ENCODE measurements around the gene MFSD1. TPM values are rescaled to one million over a fixed set of nuclear protein-coding genes. Genes with fewer than 3 reads are reported as not detected.

The MFSD1 gene
- polyA plus RNA-seq, 3 donors, result 110 to 262 (median 225) TPM

DNA sequence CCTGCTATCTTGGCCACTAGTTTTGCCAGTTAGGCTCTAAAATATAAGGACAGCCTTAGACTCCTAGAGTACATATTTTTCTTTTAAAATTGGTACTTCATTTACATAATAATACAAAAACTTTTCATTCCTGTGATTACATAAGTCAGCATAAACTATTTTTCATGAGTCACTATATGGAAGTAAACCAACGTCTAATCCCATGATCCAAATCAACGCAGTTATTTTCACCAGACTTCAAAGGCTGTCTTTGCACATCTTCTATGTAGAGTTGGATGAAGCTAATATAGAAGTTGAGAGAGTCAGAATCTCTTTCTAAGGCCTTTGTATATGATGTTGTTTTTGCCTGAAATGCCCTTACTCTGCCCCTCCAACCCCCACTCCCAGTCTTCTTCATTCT lies 7.6 kb upstream of the MFSD1 start:
- Histone ChIP-seq H3K4me1 (ENCODE audit: control insufficient read depth in 1 of 2, insufficient read depth in 2 of 2, low read length in 2 of 2) (peaks cover 5% of the 10 kb centered on the region in 2 donors), H3K79me2 (ENCODE audit: insufficient read depth, low read length) (no peaks in the 10 kb centered on the region), H4K20me1 (ENCODE audit: insufficient read depth, low read length) (no peaks in the 10 kb centered on the region), H3K9ac (ENCODE audit: insufficient read depth, low read length, poor library complexity, severe bottlenecking) (no peak overlapping the region), H3K4me2 (replicated peaks; ENCODE audit: extremely low read depth, low read length, poor library complexity, severe bottlenecking) (no peak overlapping the region), H3K27me3 (ENCODE audit: control insufficient read depth in 2 of 2, insufficient read depth in 2 of 2, low read length in 2 of 2) (no peaks in the 10 kb centered on the region), H3K36me3 (replicated peaks in 1 of 2; ENCODE audit: control insufficient read depth in 1 of 2, insufficient read depth in 2 of 2, low read length in 2 of 2) (no peaks in the 10 kb centered on the region), H3K9me3 (replicated peaks in 1 of 2; ENCODE audit: control insufficient read depth in 1 of 2, insufficient read depth in 1 of 2, low read length in 2 of 2) (peaks cover 6 to 8% of the 10 kb centered on the region in 2 donors), H2AFZ (ENCODE audit: insufficient read depth, low read depth, low read length, poor library complexity, severe bottlenecking) (no peak overlapping the region), H3K27ac (ENCODE audit: low read depth in 1 of 2, low read length in 2 of 2) (no peak overlapping the region), H3K4me3 (replicated peaks in 1 of 3; ENCODE audit: low read depth in 2 of 3, low read length in 3 of 3) (no peak overlapping the region)
- Mint-ChIP-seq H3K27ac (peak overlapping the region in 1 of 7 donors; percentile 54), H3K4me3 (no peak overlapping the region), H3K9me3 (peaks cover 4 to 15% (median 10%) of the 10 kb centered on the region in 7 donors), H3K27me3 (ENCODE audit: low read depth in 3 of 3) (peaks cover 0 to 2% (median 0%) of the 10 kb centered on the region in 3 donors), H3K36me3 (no peaks in the 10 kb centered on the region), H3K4me1 (peaks cover 5% of the 10 kb centered on the region)
- DNase-seq, result no peak
- WGBS (ENCODE audit: insufficient coverage), result no CpG with 5 or more reads among the region's 2 CpGs
- intact Hi-C loops (cut with micrococcal nuclease), result loop anchor here in 1 of 2 donors (5.0 kb wide), 2 partner anchors 67 to 152 kb away; partner anchors contain the start of gene GFM1
- TF ChIP-seq, protein P1, sequence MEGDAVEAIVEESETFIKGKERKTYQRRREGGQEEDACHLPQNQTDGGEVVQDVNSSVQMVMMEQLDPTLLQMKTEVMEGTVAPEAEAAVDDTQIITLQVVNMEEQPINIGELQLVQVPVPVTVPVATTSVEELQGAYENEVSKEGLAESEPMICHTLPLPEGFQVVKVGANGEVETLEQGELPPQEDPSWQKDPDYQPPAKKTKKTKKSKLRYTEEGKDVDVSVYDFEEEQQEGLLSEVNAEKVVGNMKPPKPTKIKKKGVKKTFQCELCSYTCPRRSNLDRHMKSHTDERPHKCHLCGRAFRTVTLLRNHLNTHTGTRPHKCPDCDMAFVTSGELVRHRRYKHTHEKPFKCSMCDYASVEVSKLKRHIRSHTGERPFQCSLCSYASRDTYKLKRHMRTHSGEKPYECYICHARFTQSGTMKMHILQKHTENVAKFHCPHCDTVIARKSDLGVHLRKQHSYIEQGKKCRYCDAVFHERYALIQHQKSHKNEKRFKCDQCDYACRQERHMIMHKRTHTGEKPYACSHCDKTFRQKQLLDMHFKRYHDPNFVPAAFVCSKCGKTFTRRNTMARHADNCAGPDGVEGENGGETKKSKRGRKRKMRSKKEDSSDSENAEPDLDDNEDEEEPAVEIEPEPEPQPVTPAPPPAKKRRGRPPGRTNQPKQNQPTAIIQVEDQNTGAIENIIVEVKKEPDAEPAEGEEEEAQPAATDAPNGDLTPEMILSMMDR (IDR thresholded peaks at IDR 0.05), result no peak

DNA sequence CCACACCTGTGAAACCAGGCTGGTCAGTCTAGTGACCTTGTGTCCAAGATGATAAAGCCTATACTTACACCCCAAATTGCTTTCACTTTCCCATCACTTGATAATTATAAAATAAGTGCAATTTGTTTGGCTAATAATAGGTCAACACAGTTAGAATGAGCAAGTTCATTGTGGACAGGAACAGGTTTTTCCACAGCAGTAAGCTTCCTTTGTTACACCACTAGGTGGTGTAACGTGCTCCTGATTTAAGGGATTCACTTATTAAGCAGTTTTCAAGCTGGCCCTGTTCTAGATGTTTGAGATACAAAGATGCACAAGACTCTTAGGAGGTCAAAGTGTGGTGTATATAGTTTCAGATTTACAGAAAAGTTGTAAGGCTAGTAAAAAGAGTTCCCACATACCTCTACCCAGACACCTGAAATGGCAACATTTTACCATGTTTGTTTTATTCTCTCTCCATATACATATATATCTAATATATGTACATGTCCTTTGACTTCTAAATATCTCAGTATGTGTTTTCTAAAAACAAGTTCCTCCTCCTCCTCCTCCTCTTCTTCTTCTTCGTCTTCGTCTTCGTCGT lies 6.8 kb upstream of the MFSD1 start:
- H3K27me3 ChIP-seq (ENCODE audit: control insufficient read depth in 2 of 2, insufficient read depth in 2 of 2, low read length in 2 of 2), result no peaks in the 10 kb centered on the region
- no peak overlapping the region for H3K4me2 ChIP-seq (replicated peaks; ENCODE audit: extremely low read depth, low read length, poor library complexity, severe bottlenecking)
- TF ChIP-seq, protein P1 (IDR thresholded peaks at IDR 0.05), result peak; percentile 83
- peaks cover 5% of the 10 kb centered on the region in 2 donors for H3K4me1 ChIP-seq (ENCODE audit: control insufficient read depth in 1 of 2, insufficient read depth in 2 of 2, low read length in 2 of 2)
- no peak overlapping the region for H3K27ac ChIP-seq (ENCODE audit: low read depth in 1 of 2, low read length in 2 of 2)
- peaks cover 5% of the 10 kb centered on the region for H3K4me1 Mint-ChIP-seq
- H2AFZ ChIP-seq (ENCODE audit: insufficient read depth, low read depth, low read length, poor library complexity, severe bottlenecking), result no peak overlapping the region
- peaks cover 6 to 8% of the 10 kb centered on the region in 2 donors for H3K9me3 ChIP-seq (replicated peaks in 1 of 2; ENCODE audit: control insufficient read depth in 1 of 2, insufficient read depth in 1 of 2, low read length in 2 of 2)
- H4K20me1 ChIP-seq (ENCODE audit: insufficient read depth, low read length), result no peaks in the 10 kb centered on the region
- 97% methylated on average over 4 of the region's 5 CpGs for WGBS (ENCODE audit: insufficient coverage)
- no peaks in the 10 kb centered on the region for H3K36me3 ChIP-seq (replicated peaks in 1 of 2; ENCODE audit: control insufficient read depth in 1 of 2, insufficient read depth in 2 of 2, low read length in 2 of 2)
- H3K36me3 Mint-ChIP-seq, result no peaks in the 10 kb centered on the region
- intact Hi-C loops (cut with micrococcal nuclease), result loop anchor here in 1 of 2 donors (5.0 kb wide), 2 partner anchors 68 to 153 kb away; partner anchors contain the start of gene GFM1
- peak; percentile 43 to 67 (median 45) for DNase-seq
- H3K79me2 ChIP-seq (ENCODE audit: insufficient read depth, low read length), result no peaks in the 10 kb centered on the region
- H3K9ac ChIP-seq (ENCODE audit: insufficient read depth, low read length, poor library complexity, severe bottlenecking), result no peak overlapping the region
- H3K4me3 ChIP-seq (replicated peaks in 1 of 3; ENCODE audit: low read depth in 2 of 3, low read length in 3 of 3), result no peak overlapping the region
- H3K27me3 Mint-ChIP-seq (ENCODE audit: low read depth in 3 of 3), result peaks cover 0 to 2% (median 0%) of the 10 kb centered on the region in 3 donors
- no peak overlapping the region for H3K27ac Mint-ChIP-seq
- H3K4me3 Mint-ChIP-seq, result no peak overlapping the region
- peaks cover 4 to 15% (median 10%) of the 10 kb centered on the region in 7 donors for H3K9me3 Mint-ChIP-seq
